Inflammatory macrophage treated with lipopolysaccharide for 1 hour (primary cell): ENCODE results near the gene PRCD.
A peak's percentile ranks its signal among the peaks of the same experiment; 100 is the strongest.

Experiments
- DNase-seq, 2 donors: peaks; one replicate each; pipeline ENCODE4 v3.0.0-alpha.2; 2020 to 2022

The PRCD gene

GRCh38 chr17:76575570-76575969 is 35.7 kb downstream of the PRCD start:
- no peak for DNase-seq

DNA sequence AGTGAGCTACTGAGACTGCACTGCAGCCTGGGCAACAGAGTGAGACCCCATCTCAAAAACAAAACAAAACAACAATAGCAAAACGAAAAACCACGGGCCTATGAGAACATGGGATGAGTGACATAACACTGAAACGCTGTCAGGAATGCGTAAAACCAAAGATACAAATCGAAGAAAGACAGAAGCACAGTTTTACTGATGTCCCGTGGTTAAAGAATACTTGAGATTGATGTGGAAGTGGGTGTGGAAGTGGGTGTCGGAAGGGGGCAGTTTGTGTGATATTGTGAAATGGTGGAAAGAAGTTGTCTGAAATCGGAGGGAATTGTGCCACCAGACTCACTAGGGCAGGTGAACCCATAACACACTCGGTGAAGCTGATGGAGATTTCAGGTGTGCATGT is 36.3 kb downstream of the PRCD start:
- DNase-seq: no peak

DNA sequence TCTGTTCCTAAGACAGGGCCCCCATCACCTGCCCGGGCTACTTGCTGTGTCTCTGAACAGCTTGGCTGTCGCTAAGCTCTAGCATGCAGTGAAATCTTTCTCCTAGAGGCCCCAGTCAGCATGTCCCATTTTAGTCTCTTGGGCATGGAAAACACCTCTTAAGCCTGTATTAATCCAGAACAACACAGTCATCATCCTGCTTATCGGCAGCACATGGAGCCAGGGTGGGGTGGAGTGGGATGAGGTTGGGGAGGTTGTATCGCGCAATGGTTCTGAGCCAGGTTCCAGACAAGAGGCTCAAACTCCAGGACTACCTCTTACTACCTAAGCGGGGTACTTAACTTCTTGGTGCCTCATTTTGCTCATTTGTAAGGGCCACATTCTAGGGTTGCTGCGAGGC is 38.0 kb downstream of the PRCD start:
- no peak for DNase-seq

GRCh38 chr17:76578376-76578775 is 38.5 kb downstream of the PRCD start:
- no peak for DNase-seq

- DNase-seq: peak in 1 of 2 donors; percentile 48
Observed at GRCh38 chr17:76579281-76579680, 39.4 kb downstream of the PRCD start.

- DNase-seq: no peak
Observed at GRCh38 chr17:76581515-76581914, 41.7 kb downstream of the PRCD start.

GRCh38 chr17:76582660-76583059 is 42.8 kb downstream of the PRCD start:
- DNase-seq: no peak

DNA sequence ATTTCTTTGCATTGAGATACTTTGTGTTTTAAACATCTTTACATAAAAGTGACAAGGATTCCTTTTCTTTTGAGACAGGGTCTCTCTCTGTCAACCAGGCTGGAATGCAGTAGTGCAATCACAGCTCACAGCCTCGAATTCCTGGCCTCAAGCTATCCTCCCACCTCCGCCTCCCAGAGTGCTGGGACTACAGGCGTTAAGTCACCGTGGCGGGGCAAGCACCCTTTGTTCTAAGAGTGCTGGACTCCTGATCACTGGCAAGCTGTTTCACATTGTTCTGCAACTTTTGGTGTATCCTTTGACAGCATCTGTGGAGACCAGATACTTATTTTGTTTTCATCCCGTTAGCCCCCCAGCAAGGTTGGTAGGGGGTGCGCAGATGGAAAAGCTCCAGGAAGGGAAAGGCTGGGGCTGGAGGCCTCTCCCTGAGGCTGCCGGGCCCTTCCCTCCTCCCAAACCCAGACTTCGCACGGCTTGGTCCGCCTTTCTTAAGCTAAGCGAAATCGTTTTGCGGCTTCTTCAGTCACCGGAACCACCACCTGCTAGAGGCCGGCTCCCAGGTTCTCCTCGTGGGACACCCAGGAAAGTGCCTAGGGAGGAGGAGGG is 44.7 kb downstream of the PRCD start:
- DNase-seq: no peak

DNA sequence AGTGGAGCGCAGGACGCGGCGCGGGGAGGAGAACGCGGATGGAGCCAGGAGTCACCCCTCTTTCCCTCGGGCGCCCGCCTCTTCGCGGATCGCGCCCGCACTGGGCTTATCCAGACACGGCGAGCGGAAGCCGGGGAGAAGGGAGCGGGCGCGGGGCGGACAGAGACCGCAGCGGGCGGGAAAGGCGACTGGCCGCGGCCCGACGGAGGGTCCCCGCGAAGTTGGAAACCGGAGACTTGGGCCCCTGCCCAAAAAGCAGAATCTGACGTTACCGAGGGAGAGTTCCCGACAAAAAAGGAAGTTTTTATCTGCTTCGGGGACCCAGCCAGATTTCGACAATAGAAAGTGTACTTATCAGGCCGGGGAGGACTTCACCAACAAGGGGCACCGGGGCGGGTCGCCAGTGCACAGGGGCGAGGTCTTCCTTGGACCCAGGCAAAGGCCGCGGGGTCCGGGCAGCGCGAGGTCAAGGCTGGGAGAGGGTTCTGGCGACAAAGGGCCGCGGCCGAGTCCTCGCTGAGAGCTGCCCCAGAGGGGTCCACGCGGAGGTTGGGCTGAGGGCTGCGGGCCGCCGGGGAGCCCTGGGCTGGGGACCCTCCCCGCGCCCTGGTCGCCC is 45.3 kb downstream of the PRCD start:
- DNase-seq: peak in 1 of 2 donors; percentile 52

DNA sequence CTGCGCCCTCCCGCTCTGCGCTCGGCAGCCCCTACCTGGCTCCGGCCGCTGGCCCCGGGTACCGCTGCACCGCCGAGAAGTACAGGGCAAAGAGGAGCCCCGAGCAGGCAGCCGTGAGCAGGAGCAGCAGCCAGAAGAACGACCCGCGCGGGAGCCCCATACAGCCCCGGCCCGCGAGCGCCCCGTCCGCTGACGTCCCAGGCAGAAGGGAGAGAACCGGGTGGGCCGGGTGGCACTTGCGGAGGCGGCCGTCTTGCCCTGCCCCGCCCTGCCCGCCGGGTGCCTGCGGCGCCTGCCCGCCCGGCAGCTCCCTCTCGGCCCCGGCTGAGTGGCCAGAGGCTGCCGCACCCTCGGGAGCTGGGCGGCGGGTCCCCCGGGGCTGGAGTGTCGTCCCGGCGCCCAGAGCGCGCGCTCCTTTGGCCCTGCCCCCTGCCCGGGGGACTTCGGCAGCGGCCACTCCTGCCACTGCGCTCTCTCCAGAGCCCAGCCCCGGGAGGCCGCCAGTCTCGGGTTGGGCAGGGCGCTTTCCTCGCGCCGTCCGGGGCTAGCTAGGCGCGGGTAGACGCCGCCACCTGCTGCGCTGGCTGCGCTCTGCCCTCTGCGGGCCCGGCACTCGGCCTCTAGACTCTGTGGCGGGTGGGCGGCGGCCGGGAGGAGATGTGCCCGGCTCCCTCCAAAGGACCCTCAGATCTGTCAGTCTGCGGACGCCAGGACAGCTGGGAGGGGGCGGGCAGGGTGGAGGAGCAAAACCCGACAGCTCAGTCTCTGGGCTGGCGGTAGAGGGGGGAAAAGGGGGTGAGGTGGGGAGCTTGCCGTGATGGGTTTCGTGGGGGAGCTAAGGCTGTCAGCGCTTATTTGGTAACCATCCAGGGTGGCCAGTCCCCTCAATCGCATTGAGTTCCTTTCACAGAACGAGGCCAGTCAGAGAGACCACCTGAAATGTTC is 46.1 kb downstream of the PRCD start, which contains the start of gene ST6GALNAC2:
ST6GALNAC2 (minus strand) TSS at position 212 of the 945 bp plus-strand sequence; CDS start at position 160, 52 bp downstream.
- DNase-seq: peak; percentile 80 to 81

DNA sequence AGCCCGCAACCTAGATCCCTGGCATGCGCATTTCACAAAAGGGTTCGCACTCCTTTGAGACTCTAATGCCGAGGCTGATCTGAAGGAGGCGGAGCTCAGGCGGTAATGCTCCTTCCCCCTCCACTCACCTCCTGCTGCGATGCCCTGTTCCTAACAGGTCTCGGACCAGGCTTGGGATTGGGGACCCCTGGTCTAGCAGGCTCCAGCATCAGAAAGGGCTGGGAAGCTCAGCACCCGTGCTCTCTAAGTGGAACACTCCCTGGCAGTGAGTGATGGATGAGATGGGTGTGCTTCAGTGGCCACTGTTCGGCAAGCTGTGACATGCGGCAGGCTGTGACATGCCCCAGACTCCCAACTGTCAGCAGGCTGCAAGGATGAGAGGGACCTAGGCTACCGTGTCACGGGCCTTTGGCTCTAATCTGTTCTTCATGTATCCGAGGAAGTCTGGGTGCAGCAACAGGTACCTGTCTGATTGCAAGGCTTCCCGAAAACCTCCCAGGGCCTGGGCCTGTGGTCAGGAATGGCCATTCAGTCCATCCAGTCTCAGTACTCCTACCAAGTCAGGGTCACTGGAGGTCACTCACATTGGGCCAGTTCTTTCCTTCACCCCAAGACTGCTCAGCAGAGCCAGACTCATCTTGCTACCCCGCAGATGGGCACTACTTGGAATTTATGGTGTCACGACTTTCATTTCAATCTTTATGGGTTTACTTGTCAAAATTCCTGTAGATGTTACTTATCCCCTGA is 47.1 kb downstream of the PRCD start:
- DNase-seq: no peak

GRCh38 chr17:76588182-76588581 is 48.3 kb downstream of the PRCD start:
- no peak for DNase-seq

GRCh38 chr17:76593384-76593826 is 53.6 kb downstream of the PRCD start:
- no peak for DNase-seq

DNA sequence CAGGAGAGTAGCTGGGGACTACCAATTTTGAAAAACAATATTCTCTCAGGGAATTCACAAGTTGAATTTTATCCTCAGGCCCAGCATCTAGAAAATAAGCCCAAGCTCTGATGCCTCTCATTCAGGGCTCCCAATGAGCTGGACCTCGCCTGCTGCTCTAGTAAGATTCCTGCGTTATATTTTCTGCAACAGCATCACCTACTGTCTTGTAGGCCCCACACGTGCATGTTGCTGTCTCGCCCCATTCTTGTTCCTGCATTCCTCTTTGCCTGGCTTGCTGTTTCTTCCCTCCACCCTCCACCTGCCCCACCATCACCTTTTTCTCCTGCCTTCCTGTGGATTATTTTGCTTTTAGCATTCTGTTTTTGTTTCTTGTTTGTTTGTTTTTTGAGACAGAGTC is 54.1 kb downstream of the PRCD start:
- no peak for DNase-seq

- no peak for DNase-seq
Observed at GRCh38 chr17:76594690-76595089, 54.8 kb downstream of the PRCD start.
